ENCODE results near the gene KIRREL3. TPM values are rescaled to one million over a fixed set of nuclear protein-coding genes. Genes with fewer than 3 reads are reported as not detected.
A peak's percentile ranks its signal among the peaks of the same experiment; 100 is the strongest.
"Not testable (repeated sequence)": the region's sequence is repeated elsewhere in the genome, so short reads cannot be mapped to it uniquely, and the experiment has no call there.

Gene KIRREL3
- polyA plus RNA-seq, 1 experiment, result 2.3 TPM

- H3K27me3 ChIP-seq (ENCODE audit: control insufficient read depth, insufficient read depth, low read length), result no peaks in the 10 kb centered on the region
- DNase-seq (ENCODE audit: low read depth, low spot score), result no peak
- no peaks in the 10 kb centered on the region for H3K9me3 ChIP-seq (ENCODE audit: control insufficient read depth, insufficient read depth, low read length)
- TF ChIP-seq CTCF (IDR thresholded peaks at IDR 0.05; ENCODE audit: low read depth, low read length), result no peak
- ChIA-PET POLR2A (no interaction called here), CTCF (no interaction called here)
- H3K4me3 ChIP-seq (ENCODE audit: low read depth, low read length), result no peak overlapping the region
- no peak overlapping the region for H3K27ac ChIP-seq (ENCODE audit: low read depth, low read length)
These were observed 40.9 kb downstream of the KIRREL3 start for GRCh38 chr11:126959700-126960099.

GRCh38 chr11:126956635-126957034 is 43.9 kb downstream of the KIRREL3 start:
- Histone ChIP-seq H3K9me3 (ENCODE audit: control insufficient read depth, insufficient read depth, low read length) (no peaks in the 10 kb centered on the region), H3K4me3 (ENCODE audit: low read depth, low read length) (no peak overlapping the region), H3K27me3 (ENCODE audit: control insufficient read depth, insufficient read depth, low read length) (no peaks in the 10 kb centered on the region), H3K27ac (ENCODE audit: low read depth, low read length) (no peak overlapping the region)
- CTCF ChIA-PET, result no interaction called here
- no peak for DNase-seq (ENCODE audit: low read depth, low spot score)
- no peak for TF ChIP-seq CTCF (IDR thresholded peaks at IDR 0.05; ENCODE audit: low read depth, low read length)
- POLR2A ChIA-PET, result no interaction called here

- POLR2A ChIA-PET; H3K27ac ChIP-seq (ENCODE audit: low read depth, low read length); CTCF ChIA-PET; DNase-seq (ENCODE audit: low read depth, low spot score); H3K9me3 ChIP-seq (ENCODE audit: control insufficient read depth, insufficient read depth, low read length); H3K4me3 ChIP-seq (ENCODE audit: low read depth, low read length); H3K27me3 ChIP-seq (ENCODE audit: control insufficient read depth, insufficient read depth, low read length): not testable (repeated sequence)
These were observed 48.0 kb downstream of the KIRREL3 start for GRCh38 chr11:126952533-126952932.

- ChIA-PET CTCF (no interaction called here), POLR2A (no interaction called here)
- Histone ChIP-seq H3K9me3 (ENCODE audit: control insufficient read depth, insufficient read depth, low read length) (no peaks in the 10 kb centered on the region), H3K4me3 (ENCODE audit: low read depth, low read length) (no peak overlapping the region), H3K27me3 (ENCODE audit: control insufficient read depth, insufficient read depth, low read length) (no peaks in the 10 kb centered on the region), H3K27ac (ENCODE audit: low read depth, low read length) (no peak overlapping the region)
- TF ChIP-seq CTCF (IDR thresholded peaks at IDR 0.05; ENCODE audit: low read depth, low read length), result no peak
- DNase-seq (ENCODE audit: low read depth, low spot score), result no peak
These were observed 49.1 kb downstream of the KIRREL3 start for GRCh38 chr11:126951465-126951864.

- DNase-seq (ENCODE audit: low read depth, low spot score), result peak; percentile 69
- H3K27me3 ChIP-seq (ENCODE audit: control insufficient read depth, insufficient read depth, low read length), result no peaks in the 10 kb centered on the region
- POLR2A ChIA-PET, result interaction anchor here (1.0 kb wide), 1 partner anchor 79 kb away, joined by 3 read pairs; no protein-coding TSS in a partner anchor
- TF ChIP-seq CTCF (IDR thresholded peaks at IDR 0.05; ENCODE audit: low read depth, low read length), result no peak
- CTCF ChIA-PET, result interaction anchor here (1.5 kb wide), 1 partner anchor 41 kb away, joined by 6 read pairs; no protein-coding TSS in a partner anchor
- peak overlapping the region; percentile 71 for H3K27ac ChIP-seq (ENCODE audit: low read depth, low read length)
- no peak overlapping the region for H3K4me3 ChIP-seq (ENCODE audit: low read depth, low read length)
- no peaks in the 10 kb centered on the region for H3K9me3 ChIP-seq (ENCODE audit: control insufficient read depth, insufficient read depth, low read length)
These were observed 51.3 kb downstream of the KIRREL3 start for GRCh38 chr11:126949066-126949891.
